ENCODE results near the gene EGFR.
"Not testable (repeated sequence)": the region's sequence is repeated elsewhere in the genome, so short reads cannot be mapped to it uniquely, and the experiment has no call there.

- TF ChIP-seq EZH2 (IDR thresholded peaks at IDR 0.05; ENCODE audit: low read length, missing control alignments); CTCF (conservative IDR thresholded peaks at IDR 0.05 in 1 of 2, IDR thresholded peaks at IDR 0.05 in 1 of 2; ENCODE audit: low read depth in 1 of 2, low read length in 2 of 2): not testable (repeated sequence)
These were observed 148.5 kb downstream of the EGFR start for GRCh38 chr7:55167296-55167695.

Data from fibroblast of lung (primary cell).